Smooth muscle cell (in vitro differentiated cells): ENCODE results near the gene CXCR4. TPM values are rescaled to one million over a fixed set of nuclear protein-coding genes. Genes with fewer than 3 reads are reported as not detected.
A peak's percentile ranks its signal among the peaks of the same experiment; 100 is the strongest.

Experiments used
- DNase-seq: peaks from one replicate; lab custom pipeline; 2025; ENCODE audit not compliant: unreplicated experiment; lab: John Stamatoyannopoulos, UW
- H2AFZ ChIP-seq: fragments of 200-600 bp; sonication (generic); 2 replicates; pipeline ENCODE4 v1.6.0; 2016; ENCODE audit warnings: antibody characterized with exemption, low read depth, mild to moderate bottlenecking
- H3F3A ChIP-seq: fragments of 200-600 bp; sonication (generic); 2 replicates; pipeline ENCODE4 v1.6.0; 2017; ENCODE audit warnings: antibody characterized with exemption, low read depth
- H3K27ac ChIP-seq: fragments of 200-600 bp; sonication (generic); 2 replicates; pipeline ENCODE4 v1.5.1; 2016; ENCODE audit warnings: low read depth, mild to moderate bottlenecking
- H3K27me3 ChIP-seq: fragments of 200-600 bp; sonication (generic); 2 replicates; pipeline ENCODE4 v1.6.1; 2016; ENCODE audit warnings: low read depth, mild to moderate bottlenecking
- H3K36me3 ChIP-seq: fragments of 200-600 bp; sonication (generic); 2 replicates; pipeline ENCODE4 v1.5.1; 2016; ENCODE audit warnings: low read depth
- H3K4me1 ChIP-seq: fragments of 200-600 bp; sonication (generic); 2 replicates; pipeline ENCODE4 v1.5.1; 2016; ENCODE audit warnings: low read depth
- H3K4me2 ChIP-seq: fragments of 200-600 bp; sonication (generic); 2 replicates; pipeline ENCODE4 v1.6.0; 2016; ENCODE audit warnings: mild to moderate bottlenecking
- H3K4me3 ChIP-seq: fragments of 200-600 bp; sonication (generic); 2 replicates; pipeline ENCODE4 v1.5.1; 2016; ENCODE audit warnings: mild to moderate bottlenecking
- H3K79me2 ChIP-seq: fragments of 200-600 bp; sonication (generic); 2 replicates; pipeline ENCODE4 v1.6.0; 2016; ENCODE audit warnings: low read depth, mild to moderate bottlenecking
- H3K9ac ChIP-seq: fragments of 200-600 bp; sonication (generic); 2 replicates; pipeline ENCODE4 v1.6.0; 2016; ENCODE audit warnings: low read depth
- H3K9me3 ChIP-seq: fragments of 200-600 bp; sonication (generic); replicated peaks from 2 replicates; pipeline ENCODE4 v1.5.1; 2016; ENCODE audit warnings: low read depth
- H4K20me1 ChIP-seq: fragments of 200-600 bp; sonication (generic); 2 replicates; pipeline ENCODE4 v1.6.0; 2016; ENCODE audit warnings: low read depth
- CTCF ChIP-seq: fragments of 200-600 bp; sonication (generic); IDR thresholded peaks from 2 replicates; pipeline ENCODE4 v1.5.1; 2017; ENCODE audit warnings: borderline replicate concordance, mild to moderate bottlenecking, antibody characterized with exemption; ENCODE audit not compliant: insufficient read depth, poor library complexity, severe bottlenecking
- WGBS: methylation state at CpG from one replicate; pipeline ENCODE4 v1.1.7; 2016; ENCODE audit warnings: low lambda C conversion rate; 5-methylcytosine and 5-hydroxymethylcytosine counted together
- polyA plus RNA-seq: library from polyadenylated mRNA; unstranded; fragments of >200 nt; fragmentation: Nextera tagmentation; extraction: Ambion mirVana; gene quantifications from 2 replicates; pipeline ENCODE4 v1.2.1, GENCODE V29; 2016
- total RNA-seq: library from RNA; depleted of rRNA; stranded (reverse); fragments of >200 nt; gene quantifications from 2 replicates; pipeline ENCODE4 v1.2.3, GENCODE V29; 2014

CXCR4 gene
- total and polyA plus RNA-seq, 2 experiments from 2014 or later = 2.8 to 4.0 TPM

GRCh38 chr2:136068581-136069227 is 49.2 kb downstream of the CXCR4 start:
- TF ChIP-seq CTCF = no peak
- WGBS = 96% methylated on average over 4 of the region's 4 CpGs
- Histone ChIP-seq H2AFZ (no peak overlapping the region), H3K4me3 (no peak overlapping the region), H3K4me1 (peaks cover 10% of the 10 kb centered on the region), H3K27me3 (no peaks in the 10 kb centered on the region), H3K4me2 (no peak overlapping the region), H3K79me2 (no peaks in the 10 kb centered on the region), H3F3A (peaks cover 7% of the 10 kb centered on the region), H3K27ac (no peak overlapping the region), H4K20me1 (no peaks in the 10 kb centered on the region), H3K36me3 (no peaks in the 10 kb centered on the region), H3K9me3 (no peaks in the 10 kb centered on the region), H3K9ac (no peak overlapping the region)
- no peak for DNase-seq

- Histone ChIP-seq H3K9ac (no peak overlapping the region), H2AFZ (no peak overlapping the region), H3K4me2 (peak overlapping the region; percentile 31), H3K27me3 (no peaks in the 10 kb centered on the region), H3K79me2 (no peaks in the 10 kb centered on the region), H3K36me3 (no peaks in the 10 kb centered on the region), H3F3A (peaks cover 7% of the 10 kb centered on the region), H3K9me3 (no peaks in the 10 kb centered on the region), H3K4me3 (no peak overlapping the region), H4K20me1 (no peaks in the 10 kb centered on the region), H3K4me1 (peaks cover 10% of the 10 kb centered on the region), H3K27ac (no peak overlapping the region)
- TF ChIP-seq CTCF = no peak
- 89% methylated on average over 11 of the region's 11 CpGs for WGBS
- DNase-seq = no peak
These were observed 49.9 kb downstream of the CXCR4 start for GRCh38 chr2:136067897-136068580.

GRCh38 chr2:136067459-136067858 is 50.5 kb downstream of the CXCR4 start:
- no peak for TF ChIP-seq CTCF
- H3K36me3 ChIP-seq = no peaks in the 10 kb centered on the region
- no peaks in the 10 kb centered on the region for H3K27me3 ChIP-seq
- peaks cover 7% of the 10 kb centered on the region for H3F3A ChIP-seq
- no peak overlapping the region for H2AFZ ChIP-seq
- H4K20me1 ChIP-seq = no peaks in the 10 kb centered on the region
- peaks cover 10% of the 10 kb centered on the region for H3K4me1 ChIP-seq
- H3K79me2 ChIP-seq = no peaks in the 10 kb centered on the region
- H3K4me2 ChIP-seq = peak overlapping the region; percentile 31
- no peak overlapping the region for H3K9ac ChIP-seq
- no peak overlapping the region for H3K27ac ChIP-seq
- no peaks in the 10 kb centered on the region for H3K9me3 ChIP-seq
- 43% methylated on average over 10 of the region's 10 CpGs for WGBS
- H3K4me3 ChIP-seq = no peak overlapping the region
- no peak for DNase-seq
